Measurements from ENCODE around the gene DAZAP1. TPM values are rescaled to one million over a fixed set of nuclear protein-coding genes. Genes with fewer than 3 reads are reported as not detected.

Gene DAZAP1
- 43.8 and 54.3 TPM in 2 replicates for polyA plus RNA-seq (2012; rRNA removed)
- 41.8 and 45.0 TPM in 2 replicates for polyA plus RNA-seq (2012; cell fraction: cytosol; rRNA removed)
- 102 and 111 TPM in 2 replicates for polyA plus RNA-seq (2012; cell fraction: nucleus; rRNA removed)

DNA sequence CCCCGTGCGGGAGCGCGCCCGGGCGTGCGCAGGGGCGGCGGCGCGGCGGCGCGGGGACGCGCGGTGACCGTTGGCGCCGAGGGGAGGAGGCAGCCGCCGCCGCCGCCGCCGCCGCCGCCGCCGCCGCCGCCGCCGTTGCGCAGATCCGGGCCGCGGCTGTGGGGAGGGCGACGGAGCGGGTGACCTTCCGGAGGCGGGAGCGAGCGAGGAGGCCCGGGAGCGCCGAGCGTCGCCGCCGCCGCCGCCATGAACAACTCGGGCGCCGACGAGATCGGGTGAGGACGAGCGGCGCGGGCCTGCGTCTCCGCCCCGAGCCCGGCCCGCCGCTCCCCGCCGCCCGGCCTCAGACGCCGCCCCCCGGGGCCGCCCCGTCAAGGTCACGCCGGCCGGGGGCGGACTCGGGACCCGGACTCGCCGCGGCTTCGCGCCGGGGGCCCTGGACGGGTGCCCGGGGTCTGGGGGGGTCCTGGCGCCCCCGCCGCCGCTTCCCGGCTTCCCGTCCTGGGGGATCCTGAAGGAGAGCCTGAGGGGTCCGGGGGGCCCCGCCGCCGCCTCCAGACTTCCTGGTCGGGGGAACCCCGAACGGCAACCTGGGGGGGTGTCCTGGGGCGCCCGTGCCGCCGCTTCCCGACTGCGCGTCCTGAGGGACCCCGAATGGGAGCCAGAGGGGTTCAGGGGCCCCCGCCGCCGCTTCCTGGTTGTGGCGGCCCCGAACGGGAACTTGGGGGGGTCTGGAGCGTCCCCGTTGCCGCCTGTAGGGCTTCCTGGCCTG, at the start of gene DAZAP1:
Gene DAZAP1, plus strand, starts transcription at position 59 of the 772 bp plus-strand sequence. Its CDS starts 188 bp downstream, at position 247.
- H3K27ac ChIP-seq (ENCODE audit: low read depth in 2 of 2, low read length in 1 of 2): peak within 1 kb of the TSS; percentile 71 to 82
- H4K20me1 ChIP-seq (ENCODE audit: insufficient read depth): peaks cover 43% of the 10 kb centered on the region
- H2AFZ ChIP-seq (ENCODE audit: low read depth): peak within 1 kb of the TSS; percentile 86
- WGBS (ENCODE audit: low lambda C conversion rate): no CpG with 5 or more reads among the region's 121 CpGs
- H3K4me1 ChIP-seq (ENCODE audit: control insufficient read depth in 1 of 2, insufficient read depth in 2 of 2, low read depth in 1 of 2, low read length in 1 of 2): peaks cover 6 to 29% of the 10 kb centered on the region in 2 experiments; a peak in 2 of 4 replicates
- peaks cover 0 to 3% of the 10 kb centered on the region in 2 experiments for H3K36me3 ChIP-seq (replicated peaks in 1 of 2; ENCODE audit: control insufficient read depth in 1 of 2, insufficient read depth in 2 of 2, low read length in 1 of 2)
- no peaks in the 10 kb centered on the region for H3K9me2 ChIP-seq
- H3K9ac ChIP-seq: peak within 1 kb of the TSS; percentile 95
- H3K4me2 ChIP-seq: peak within 1 kb of the TSS; percentile 99
- ChIA-PET POLR2A (interaction anchor here (1.4 kb wide), 1 partner anchor 138 kb away, joined by 5 read pairs; the partner anchor contains the start of gene CIRBP), CTCF (interaction anchor here (1.3 to 2.2 kb wide), 2 partner anchors 11 to 37 kb away, joined by 4 to 8 read pairs; no protein-coding TSS in a partner anchor)
- no peak for DNase-seq
- H3K9me3 ChIP-seq: no peaks in the 10 kb centered on the region
- H3K27me3 ChIP-seq (ENCODE audit: insufficient read depth): no peaks in the 10 kb centered on the region
- TF ChIP-seq, protein P1, sequence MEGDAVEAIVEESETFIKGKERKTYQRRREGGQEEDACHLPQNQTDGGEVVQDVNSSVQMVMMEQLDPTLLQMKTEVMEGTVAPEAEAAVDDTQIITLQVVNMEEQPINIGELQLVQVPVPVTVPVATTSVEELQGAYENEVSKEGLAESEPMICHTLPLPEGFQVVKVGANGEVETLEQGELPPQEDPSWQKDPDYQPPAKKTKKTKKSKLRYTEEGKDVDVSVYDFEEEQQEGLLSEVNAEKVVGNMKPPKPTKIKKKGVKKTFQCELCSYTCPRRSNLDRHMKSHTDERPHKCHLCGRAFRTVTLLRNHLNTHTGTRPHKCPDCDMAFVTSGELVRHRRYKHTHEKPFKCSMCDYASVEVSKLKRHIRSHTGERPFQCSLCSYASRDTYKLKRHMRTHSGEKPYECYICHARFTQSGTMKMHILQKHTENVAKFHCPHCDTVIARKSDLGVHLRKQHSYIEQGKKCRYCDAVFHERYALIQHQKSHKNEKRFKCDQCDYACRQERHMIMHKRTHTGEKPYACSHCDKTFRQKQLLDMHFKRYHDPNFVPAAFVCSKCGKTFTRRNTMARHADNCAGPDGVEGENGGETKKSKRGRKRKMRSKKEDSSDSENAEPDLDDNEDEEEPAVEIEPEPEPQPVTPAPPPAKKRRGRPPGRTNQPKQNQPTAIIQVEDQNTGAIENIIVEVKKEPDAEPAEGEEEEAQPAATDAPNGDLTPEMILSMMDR (IDR thresholded peaks at IDR 0.05): no peak
- TF ChIP-seq EP300 (IDR thresholded peaks at IDR 0.05; ENCODE audit: borderline replicate concordance in 1 of 2, low read depth in 1 of 2, low read length in 1 of 2): peak in 1 of 2 experiments; percentile 45; a peak in 1 of 4 replicates
- TF ChIP-seq FOSL2 (IDR thresholded peaks at IDR 0.05; ENCODE audit: borderline replicate concordance, low read depth): no peak
- TF ChIP-seq RFX5 (IDR thresholded peaks at IDR 0.05; ENCODE audit: low read length): no peak
- TF ChIP-seq, protein P2, sequence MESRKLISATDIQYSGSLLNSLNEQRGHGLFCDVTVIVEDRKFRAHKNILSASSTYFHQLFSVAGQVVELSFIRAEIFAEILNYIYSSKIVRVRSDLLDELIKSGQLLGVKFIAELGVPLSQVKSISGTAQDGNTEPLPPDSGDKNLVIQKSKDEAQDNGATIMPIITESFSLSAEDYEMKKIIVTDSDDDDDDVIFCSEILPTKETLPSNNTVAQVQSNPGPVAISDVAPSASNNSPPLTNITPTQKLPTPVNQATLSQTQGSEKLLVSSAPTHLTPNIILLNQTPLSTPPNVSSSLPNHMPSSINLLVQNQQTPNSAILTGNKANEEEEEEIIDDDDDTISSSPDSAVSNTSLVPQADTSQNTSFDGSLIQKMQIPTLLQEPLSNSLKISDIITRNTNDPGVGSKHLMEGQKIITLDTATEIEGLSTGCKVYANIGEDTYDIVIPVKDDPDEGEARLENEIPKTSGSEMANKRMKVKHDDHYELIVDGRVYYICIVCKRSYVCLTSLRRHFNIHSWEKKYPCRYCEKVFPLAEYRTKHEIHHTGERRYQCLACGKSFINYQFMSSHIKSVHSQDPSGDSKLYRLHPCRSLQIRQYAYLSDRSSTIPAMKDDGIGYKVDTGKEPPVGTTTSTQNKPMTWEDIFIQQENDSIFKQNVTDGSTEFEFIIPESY (IDR thresholded peaks at IDR 0.05; ENCODE audit: borderline replicate concordance, low read depth): no peak
- TF ChIP-seq GABPA (IDR thresholded peaks at IDR 0.05; ENCODE audit: low read depth): 0 out of 2 replicates have a peak, but pooled peaks have one; percentile 15
- no peak for TF ChIP-seq MEF2A (IDR thresholded peaks at IDR 0.05; ENCODE audit: borderline replicate concordance, low read depth)
- no peak for TF ChIP-seq YY1 (IDR thresholded peaks at IDR 0.05; ENCODE audit: low read depth)
- TF ChIP-seq EZH2phosphoT487 (IDR thresholded peaks at IDR 0.05; ENCODE audit: borderline replicate concordance, low read depth): no peak
- H3K4me3 ChIP-seq (ENCODE audit: low read depth in 2 of 2, low read length in 1 of 2): peak within 1 kb of the TSS; percentile 83 to 86
- H3F3A ChIP-seq (replicated peaks; ENCODE audit: insufficient read depth): peaks cover 13% of the 10 kb centered on the region
- H3K79me2 ChIP-seq (ENCODE audit: insufficient read depth): peaks cover 51% of the 10 kb centered on the region

Data from SK-N-SH (cell line).